ENCODE measurements around the gene DNAH5. TPM values are rescaled to one million over a fixed set of nuclear protein-coding genes. Genes with fewer than 3 reads are reported as not detected.

The DNAH5 gene
- total RNA-seq, 2 experiments from 2014 or later = not detected

DNA sequence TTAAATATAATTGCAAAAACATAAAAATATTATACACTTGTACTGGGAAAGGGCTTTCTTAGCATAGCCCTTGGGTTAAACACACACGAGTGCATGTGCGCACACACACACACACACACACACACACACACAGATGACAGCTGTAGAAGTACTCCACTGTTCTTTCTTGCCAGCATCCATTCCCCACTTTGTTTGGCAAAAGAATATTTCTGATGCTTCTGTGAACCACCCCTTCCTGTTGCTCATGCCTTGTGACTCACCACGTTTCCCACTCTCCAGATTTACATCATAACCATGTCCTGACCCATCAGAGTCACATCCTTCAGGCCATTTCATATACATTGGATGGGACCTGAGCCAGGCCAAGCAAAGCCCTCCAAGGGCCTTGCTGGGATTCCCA, 280.1 kb downstream of the DNAH5 start:
- Mint-ChIP-seq H3K36me3 (no peaks in the 10 kb centered on the region), H3K4me3 (no peak overlapping the region), H3K27ac (no peak overlapping the region), H3K27me3 (no peaks in the 10 kb centered on the region), H3K9me3 (peaks cover 1% of the 10 kb centered on the region), H3K4me1 (no peaks in the 10 kb centered on the region)
- DNase-seq = no peak

DNA sequence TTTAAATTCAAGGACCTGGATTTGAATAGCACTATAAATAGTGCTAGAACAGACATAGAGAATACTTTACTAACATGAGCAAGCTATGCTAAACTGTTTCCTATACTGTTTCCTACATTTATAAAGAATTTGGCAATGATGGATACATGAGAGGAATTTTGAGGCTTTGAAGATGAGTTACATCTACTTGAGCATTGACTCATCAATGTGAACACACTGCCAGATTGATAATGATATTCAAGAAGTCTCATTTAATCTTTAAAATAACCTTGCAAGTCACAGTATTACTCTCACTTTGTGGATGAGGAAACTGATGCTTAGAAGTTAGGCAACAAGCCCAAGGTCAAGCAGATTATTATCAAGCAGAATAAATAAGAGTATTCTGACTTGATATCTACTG, 281.9 kb downstream of the DNAH5 start:
- no peaks in the 10 kb centered on the region for H3K36me3 Mint-ChIP-seq
- peaks cover 4% of the 10 kb centered on the region for H3K9me3 Mint-ChIP-seq
- H3K27ac Mint-ChIP-seq = no peak overlapping the region
- H3K4me3 Mint-ChIP-seq = no peak overlapping the region
- DNase-seq = no peak
- H3K4me1 Mint-ChIP-seq = no peaks in the 10 kb centered on the region
- no peaks in the 10 kb centered on the region for H3K27me3 Mint-ChIP-seq

DNA sequence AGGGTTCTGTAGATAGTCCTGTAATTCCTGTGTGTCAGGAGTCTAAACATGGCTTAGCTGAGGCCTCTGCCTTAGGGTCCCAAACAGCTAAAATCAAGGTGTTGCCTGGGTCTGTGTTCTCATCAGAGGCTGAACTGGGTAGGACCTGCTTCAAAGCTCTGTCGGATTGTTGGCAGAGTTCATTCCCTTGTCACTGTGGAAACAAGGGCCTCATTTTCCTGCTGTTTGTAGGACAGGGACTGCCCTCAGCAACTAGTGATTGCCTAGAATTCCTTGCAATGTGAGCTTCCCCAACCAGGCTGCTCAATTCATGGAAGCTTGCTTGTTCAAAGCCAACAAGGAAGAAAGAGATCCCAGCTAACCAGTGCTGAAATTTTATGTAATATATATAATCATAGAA, 283.2 kb downstream of the DNAH5 start:
- H3K27me3 Mint-ChIP-seq = no peaks in the 10 kb centered on the region
- H3K36me3 Mint-ChIP-seq = no peaks in the 10 kb centered on the region
- H3K4me3 Mint-ChIP-seq = no peak overlapping the region
- no peaks in the 10 kb centered on the region for H3K4me1 Mint-ChIP-seq
- no peak overlapping the region for H3K27ac Mint-ChIP-seq
- no peak for DNase-seq
- H3K9me3 Mint-ChIP-seq = peaks cover 4% of the 10 kb centered on the region

DNA sequence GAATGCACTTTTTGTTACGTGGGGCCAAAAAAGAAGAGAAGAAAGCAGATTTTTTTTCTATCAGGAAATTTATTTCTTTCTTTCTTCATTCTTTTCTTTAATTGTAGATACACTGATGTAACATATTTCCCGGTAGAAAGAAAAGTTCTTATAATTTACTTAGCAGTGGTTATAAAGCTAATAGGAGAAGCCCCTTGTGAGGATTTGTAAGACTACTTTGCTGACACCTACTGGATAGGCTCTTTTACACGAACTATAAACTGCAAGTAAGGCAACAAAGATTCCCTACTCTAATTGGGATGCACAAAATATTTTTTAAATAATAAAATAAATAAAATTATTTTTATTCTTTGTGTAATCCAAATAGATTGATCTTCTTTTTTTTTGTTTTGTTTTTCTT, 284.4 kb downstream of the DNAH5 start:
- H3K4me1 Mint-ChIP-seq = no peaks in the 10 kb centered on the region
- H3K9me3 Mint-ChIP-seq = peaks cover 4% of the 10 kb centered on the region
- DNase-seq = no peak
- no peaks in the 10 kb centered on the region for H3K36me3 Mint-ChIP-seq
- H3K27ac Mint-ChIP-seq = no peak overlapping the region
- H3K27me3 Mint-ChIP-seq = no peaks in the 10 kb centered on the region
- no peak overlapping the region for H3K4me3 Mint-ChIP-seq

DNA sequence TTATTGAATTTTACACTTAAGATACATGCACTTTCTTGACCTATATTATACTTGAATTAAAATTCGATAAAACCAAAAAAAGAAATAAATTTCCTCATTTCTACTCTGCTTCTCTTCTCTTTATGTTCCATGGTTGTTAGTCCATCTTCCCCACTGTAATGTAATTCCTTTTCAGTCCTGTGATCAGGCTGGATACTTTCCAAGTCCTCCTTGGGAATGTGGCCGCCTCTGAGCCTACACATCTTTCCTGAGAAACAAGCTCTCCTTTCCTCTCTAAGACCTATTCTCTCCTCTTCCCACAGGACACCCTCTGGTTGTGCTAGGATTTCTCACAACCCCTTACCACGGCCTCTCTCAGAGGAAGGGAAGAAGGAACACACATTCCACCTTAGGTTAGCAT, 285.1 kb downstream of the DNAH5 start:
- H3K4me1 Mint-ChIP-seq = no peaks in the 10 kb centered on the region

DNA sequence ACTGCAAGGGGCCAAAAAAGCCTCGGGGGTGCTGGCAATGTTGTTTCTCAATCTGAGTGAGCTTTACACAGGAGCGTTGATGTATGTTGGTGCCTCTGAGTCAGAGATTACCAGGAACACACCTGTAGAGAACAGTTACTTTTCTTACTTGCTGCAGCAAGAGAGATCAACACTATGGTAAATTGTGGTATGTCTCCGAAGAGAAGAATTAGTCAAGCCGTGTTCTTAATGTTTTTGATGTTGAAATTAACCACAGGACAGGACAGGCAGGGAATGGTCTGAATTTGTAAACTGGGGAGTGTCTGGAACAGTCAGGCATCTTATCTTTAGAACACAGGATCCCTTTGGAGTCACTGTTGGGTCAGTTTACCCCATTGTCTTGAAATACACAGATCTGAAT, 285.7 kb downstream of the DNAH5 start:
- no peak for DNase-seq
- Mint-ChIP-seq H3K27ac (no peak overlapping the region), H3K4me3 (no peak overlapping the region), H3K36me3 (no peaks in the 10 kb centered on the region), H3K27me3 (no peaks in the 10 kb centered on the region), H3K4me1 (no peaks in the 10 kb centered on the region), H3K9me3 (peaks cover 4% of the 10 kb centered on the region)

More for the DNA sequence above, 285.1 kb downstream of the DNAH5 start:
- no peak for DNase-seq
- H3K27me3 Mint-ChIP-seq = no peaks in the 10 kb centered on the region
- H3K9me3 Mint-ChIP-seq = peaks cover 2% of the 10 kb centered on the region
- H3K4me3 Mint-ChIP-seq = no peak overlapping the region
- H3K27ac Mint-ChIP-seq = no peak overlapping the region
- H3K36me3 Mint-ChIP-seq = no peaks in the 10 kb centered on the region

DNA sequence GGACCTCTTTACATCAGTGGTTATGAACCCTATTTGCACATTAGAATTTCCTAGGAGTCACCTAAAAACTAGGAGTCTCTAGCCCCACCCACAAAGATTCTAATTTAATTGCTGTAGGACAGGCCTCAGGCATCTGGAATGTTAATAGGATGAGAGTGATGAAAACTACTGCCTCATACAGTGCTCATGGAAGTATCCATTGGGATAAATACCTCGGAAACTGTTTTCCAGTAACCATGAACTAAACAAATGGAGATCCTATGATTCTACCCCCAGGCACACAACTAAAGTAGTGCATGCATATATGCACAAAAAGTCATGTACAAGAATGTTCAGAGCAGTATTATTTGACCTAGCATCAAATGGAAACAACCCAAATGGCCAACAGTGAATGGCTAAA, 286.3 kb downstream of the DNAH5 start:
- no peak overlapping the region for H3K27ac Mint-ChIP-seq
- H3K9me3 Mint-ChIP-seq = peaks cover 6% of the 10 kb centered on the region
- no peaks in the 10 kb centered on the region for H3K36me3 Mint-ChIP-seq
- DNase-seq = no peak
- no peaks in the 10 kb centered on the region for H3K27me3 Mint-ChIP-seq
- no peaks in the 10 kb centered on the region for H3K4me1 Mint-ChIP-seq
- no peak overlapping the region for H3K4me3 Mint-ChIP-seq

DNA sequence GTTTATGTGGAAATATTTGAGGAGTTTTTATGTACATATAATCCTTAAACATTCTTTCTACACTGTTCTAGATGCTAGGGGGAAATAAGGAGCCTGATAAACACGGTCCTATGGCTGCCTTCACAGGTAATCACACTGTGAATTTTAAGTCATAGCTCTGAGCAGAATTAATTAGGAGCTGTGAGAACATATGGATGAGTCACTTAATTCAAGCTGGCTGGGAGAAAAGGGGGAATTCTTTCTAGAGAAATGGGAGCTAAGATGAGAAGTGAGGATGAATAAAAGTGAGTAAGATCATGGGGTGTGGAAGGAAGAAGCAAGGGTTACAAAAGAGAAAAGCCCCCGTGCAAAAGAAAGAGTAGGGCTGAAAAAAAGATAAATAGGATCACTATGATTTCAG, 290.8 kb downstream of the DNAH5 start:
- H3K4me1 Mint-ChIP-seq = no peaks in the 10 kb centered on the region
- no peak overlapping the region for H3K27ac Mint-ChIP-seq
- H3K27me3 Mint-ChIP-seq = no peaks in the 10 kb centered on the region
- H3K4me3 Mint-ChIP-seq = no peak overlapping the region
- H3K36me3 Mint-ChIP-seq = no peaks in the 10 kb centered on the region
- DNase-seq = no peak
- peaks cover 10% of the 10 kb centered on the region for H3K9me3 Mint-ChIP-seq

DNA sequence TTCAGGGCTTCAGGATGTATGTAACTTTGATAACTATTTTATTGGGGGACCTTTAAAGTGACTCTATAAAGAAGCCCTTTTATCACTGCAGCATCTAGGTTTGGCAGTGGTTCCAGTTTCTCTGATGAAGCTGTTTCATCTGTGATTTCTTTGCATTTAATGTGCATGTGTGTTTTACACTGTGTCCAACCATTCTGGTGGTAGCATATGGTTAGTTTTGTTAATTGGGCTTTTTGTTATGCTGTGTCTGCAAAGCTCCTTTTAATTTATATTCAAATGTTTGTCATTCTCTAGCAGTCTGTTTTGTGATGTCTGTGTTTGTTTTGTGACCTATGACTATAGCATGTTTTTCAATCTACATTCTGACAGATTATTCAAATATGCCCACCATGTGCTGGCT, 294.8 kb downstream of the DNAH5 start:
- no peaks in the 10 kb centered on the region for H3K4me1 Mint-ChIP-seq

DNA sequence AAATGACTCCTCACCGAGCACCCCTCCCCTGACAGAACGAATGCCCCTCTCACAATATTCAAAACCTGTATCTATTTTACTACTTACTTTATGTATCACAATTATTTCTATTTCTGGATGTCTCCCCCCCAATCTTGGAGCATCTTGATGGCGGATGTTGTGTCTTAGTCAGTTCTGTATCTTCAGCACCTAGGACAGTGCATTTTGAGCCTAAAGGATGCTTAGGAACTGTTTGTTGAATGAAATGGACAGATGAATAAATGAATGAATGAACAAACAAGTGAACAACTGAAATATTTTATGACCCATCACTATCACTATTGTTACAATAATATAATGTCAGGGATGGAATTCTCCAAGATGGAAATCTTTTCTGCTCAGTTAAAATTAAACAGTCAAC, 295.7 kb downstream of the DNAH5 start:
- no peak for DNase-seq
- H3K4me1 Mint-ChIP-seq = no peaks in the 10 kb centered on the region
- no peaks in the 10 kb centered on the region for H3K36me3 Mint-ChIP-seq
- no peaks in the 10 kb centered on the region for H3K27me3 Mint-ChIP-seq
- H3K9me3 Mint-ChIP-seq = peaks cover 7% of the 10 kb centered on the region
- H3K4me3 Mint-ChIP-seq = no peak overlapping the region
- no peak overlapping the region for H3K27ac Mint-ChIP-seq

More for the DNA sequence above, 294.8 kb downstream of the DNAH5 start:
- H3K27me3 Mint-ChIP-seq = no peaks in the 10 kb centered on the region
- DNase-seq = no peak
- no peak overlapping the region for H3K4me3 Mint-ChIP-seq
- H3K27ac Mint-ChIP-seq = no peak overlapping the region
- peaks cover 8% of the 10 kb centered on the region for H3K9me3 Mint-ChIP-seq
- H3K36me3 Mint-ChIP-seq = no peaks in the 10 kb centered on the region

DNA sequence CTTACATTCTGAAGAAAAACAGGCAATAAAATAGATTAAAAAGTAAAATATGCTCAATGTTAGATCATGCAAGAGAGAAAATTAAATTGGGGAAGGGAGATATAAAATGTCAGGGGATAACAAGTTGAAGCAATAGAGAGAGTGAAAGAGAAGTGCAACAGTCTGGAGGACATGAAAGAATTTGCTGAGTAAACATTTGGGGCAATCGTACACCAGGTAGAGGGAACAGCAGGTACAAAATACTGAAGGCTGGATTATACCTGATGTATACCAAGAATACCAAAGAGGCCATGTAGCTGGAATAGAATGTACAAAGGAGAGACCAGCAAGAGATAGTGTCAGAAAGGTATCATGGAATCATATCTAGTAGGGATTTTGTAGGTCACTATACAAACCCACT, 300.8 kb downstream of the DNAH5 start:
- DNase-seq = no peak
- Mint-ChIP-seq H3K4me1 (no peaks in the 10 kb centered on the region), H3K27me3 (no peaks in the 10 kb centered on the region), H3K4me3 (no peak overlapping the region), H3K36me3 (no peaks in the 10 kb centered on the region), H3K27ac (no peak overlapping the region), H3K9me3 (no peaks in the 10 kb centered on the region)

DNA sequence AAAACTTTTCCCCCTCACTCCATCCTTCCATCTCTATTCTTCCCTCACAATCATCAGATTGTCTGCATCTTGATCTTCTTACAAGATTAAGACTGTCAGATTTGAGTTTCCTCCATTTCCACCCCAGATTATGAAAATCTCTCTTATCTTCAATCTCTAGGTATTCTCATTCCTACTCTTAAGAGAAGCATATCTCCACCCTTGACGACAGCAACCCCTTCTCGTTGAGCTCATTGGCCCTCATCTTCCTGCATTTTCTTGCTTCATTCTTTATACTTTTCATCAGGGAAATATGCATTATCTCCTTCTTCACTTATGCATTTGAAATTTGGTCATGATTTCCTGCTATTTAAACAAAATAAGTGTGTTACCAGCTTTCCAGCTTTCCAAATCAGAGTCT, 301.3 kb downstream of the DNAH5 start:
- Mint-ChIP-seq H3K9me3 (no peaks in the 10 kb centered on the region), H3K27ac (no peak overlapping the region), H3K4me1 (no peaks in the 10 kb centered on the region), H3K4me3 (no peak overlapping the region), H3K36me3 (no peaks in the 10 kb centered on the region), H3K27me3 (no peaks in the 10 kb centered on the region)
- no peak for DNase-seq

Other genes starting within 250 kb of the DNAH5 start
- 1 to 10 TPM; 7.4 to 9.8 TPM for gene TRIO, start 198.7 kb upstream of the DNAH5 start, total RNA-seq